Left hindlimb (tissue), 1 donor: ENCODE data around the gene TIGD3.

Experiments used
- DNase-seq: peaks from one replicate; pipeline ENCODE4 v3.0.0-alpha.2; 2018

The TIGD3 gene

DNA sequence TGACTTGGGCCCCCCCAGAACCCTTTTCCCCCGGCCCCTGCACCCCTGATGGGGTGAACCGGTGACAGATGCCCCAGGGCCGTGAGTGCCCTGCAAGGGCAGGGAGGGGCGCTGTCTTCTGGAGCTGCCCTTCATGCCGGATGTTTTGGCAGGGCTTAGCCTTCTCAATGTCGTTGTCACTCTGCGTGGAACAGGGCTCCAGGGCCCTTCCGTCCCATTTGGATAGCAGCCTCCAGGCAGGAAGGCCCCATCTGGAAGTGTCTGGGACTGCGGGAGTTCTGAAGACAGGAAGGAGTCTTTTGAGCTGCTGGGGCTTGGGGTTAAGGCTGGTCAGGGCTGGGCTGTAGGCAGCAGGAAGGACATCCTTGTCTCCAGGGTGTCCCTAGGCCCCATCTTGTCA is 36.4 kb downstream of the TIGD3 start:
- no peak for DNase-seq

DNA sequence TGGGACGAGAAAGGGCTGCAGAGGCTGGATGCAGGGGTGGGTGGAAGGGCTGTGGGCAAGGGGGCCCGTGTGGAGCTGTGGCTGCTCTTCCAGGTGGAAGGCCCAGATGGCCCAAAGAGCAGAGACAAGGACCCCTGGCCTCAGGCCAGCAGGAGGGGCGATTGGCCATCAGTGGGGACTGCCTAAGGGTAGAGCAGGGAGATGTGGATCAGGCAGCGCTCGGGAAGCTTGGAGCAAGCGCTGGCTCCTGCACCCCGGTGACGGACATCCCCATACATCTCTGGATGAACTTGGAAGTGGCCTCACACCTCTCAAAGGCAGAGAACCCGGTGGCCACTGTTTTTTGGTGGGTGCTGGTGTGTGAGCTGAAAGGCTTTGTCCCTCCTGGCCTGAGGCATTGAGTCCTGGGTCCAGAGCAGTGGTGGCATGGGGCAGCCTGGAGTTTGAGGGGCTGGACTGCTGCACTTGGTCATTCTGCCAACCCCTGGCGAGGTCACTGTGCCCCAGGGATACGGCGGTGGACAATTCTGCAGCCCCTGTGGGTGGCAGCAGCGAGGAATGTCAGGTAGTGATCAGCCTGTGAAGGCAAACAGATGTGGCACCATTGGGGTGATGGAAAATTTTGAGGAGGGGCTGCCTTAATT is 37.8 kb downstream of the TIGD3 start:
- no peak for DNase-seq

DNA sequence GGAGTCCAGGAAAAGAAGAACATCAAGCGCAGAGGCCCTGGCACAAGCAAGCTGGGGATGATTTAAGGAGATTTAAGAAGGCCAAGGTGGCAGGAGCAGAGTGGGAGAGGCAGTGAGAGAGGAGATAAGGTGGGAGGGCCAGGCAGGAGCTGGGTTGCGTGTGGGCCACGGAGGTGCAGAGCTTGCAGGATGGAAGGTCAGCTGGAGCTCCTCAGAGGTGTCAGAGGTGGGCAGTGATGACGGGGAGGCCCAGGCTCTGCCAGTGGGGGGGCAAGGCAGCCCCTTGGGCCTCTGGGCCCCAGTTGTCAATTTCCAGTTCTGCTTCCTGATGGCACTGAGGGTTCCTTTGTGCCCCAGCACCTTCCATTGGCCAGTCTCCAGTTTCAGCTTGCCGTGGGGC is 38.3 kb downstream of the TIGD3 start:
- no peak for DNase-seq

DNA sequence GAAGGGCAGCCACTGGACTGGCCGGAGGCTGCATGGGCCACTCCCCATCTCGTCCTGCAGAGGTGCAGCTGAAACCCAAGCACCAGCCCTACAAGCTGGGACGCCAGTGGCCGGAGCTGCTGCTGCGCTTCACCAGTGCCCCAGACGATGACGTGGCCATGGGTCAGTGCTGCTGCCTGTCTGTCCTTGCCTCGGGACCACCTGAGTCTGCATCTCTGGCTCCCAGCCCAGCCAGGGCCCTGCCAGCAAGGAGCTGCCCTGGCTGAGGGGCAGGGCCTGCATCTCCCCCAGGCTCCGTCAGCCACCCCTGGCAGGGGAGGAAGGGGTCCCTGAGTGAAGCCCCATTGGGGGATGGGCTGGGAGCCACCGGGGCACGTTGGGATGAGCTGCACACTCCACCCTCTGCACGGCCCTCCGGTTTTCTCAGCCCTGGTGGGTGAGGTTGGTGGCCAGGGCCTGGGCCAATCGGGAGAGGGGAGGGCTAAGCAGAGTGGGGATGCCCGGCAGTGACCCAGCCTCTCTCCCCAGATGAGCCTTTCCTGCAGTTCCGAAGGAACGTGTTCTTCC is 39.0 kb downstream of the TIGD3 start:
- DNase-seq, result no peak

DNA sequence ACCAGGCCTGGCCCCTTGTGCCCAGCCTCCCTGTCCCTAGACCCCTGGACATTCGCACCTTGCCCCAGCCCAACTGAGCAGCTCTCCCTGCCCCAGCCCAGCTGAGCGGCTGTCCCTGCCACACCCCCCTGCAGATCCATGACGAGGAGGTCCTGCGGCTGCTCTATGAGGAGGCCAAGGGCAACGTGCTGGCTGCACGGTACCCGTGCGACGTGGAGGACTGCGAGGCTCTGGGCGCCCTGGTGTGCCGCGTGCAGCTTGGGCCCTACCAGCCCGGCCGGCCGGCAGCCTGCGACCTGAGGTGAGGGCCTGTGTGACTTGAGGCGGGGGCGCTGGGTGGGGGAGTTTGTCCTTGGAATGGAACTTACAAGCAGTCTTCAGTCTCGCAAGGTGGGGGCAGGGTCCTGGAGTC is 39.6 kb downstream of the TIGD3 start:
- no peak for DNase-seq

DNA sequence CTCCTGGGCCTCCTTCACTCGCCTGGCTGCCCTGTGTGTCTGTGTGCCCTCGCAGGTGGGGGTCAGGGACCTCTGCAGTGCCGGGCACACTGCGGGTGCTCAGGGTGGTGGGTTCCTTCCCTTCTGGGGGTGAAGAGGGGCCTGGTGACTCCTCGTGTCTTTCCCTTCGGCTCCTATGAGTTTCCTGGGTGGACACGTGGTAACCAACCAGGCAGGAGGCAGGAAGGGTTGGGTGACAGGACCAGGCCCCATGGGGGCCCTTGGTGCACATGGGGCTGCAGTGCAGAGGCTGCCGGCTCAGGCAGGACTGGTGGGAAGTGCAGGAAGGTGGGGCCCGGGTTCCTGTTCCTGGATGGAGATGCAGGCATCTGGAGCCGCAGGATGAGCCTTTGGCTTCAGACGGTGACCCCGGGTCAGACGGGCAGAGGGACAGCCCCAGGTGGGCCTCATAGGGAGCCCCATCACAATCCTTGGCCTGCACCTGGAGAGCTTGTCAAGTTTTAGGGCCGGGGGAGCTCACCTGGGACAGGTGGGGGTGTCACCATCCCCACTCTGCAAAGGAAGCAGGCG is 41.5 kb downstream of the TIGD3 start:
- no peak for DNase-seq

DNA sequence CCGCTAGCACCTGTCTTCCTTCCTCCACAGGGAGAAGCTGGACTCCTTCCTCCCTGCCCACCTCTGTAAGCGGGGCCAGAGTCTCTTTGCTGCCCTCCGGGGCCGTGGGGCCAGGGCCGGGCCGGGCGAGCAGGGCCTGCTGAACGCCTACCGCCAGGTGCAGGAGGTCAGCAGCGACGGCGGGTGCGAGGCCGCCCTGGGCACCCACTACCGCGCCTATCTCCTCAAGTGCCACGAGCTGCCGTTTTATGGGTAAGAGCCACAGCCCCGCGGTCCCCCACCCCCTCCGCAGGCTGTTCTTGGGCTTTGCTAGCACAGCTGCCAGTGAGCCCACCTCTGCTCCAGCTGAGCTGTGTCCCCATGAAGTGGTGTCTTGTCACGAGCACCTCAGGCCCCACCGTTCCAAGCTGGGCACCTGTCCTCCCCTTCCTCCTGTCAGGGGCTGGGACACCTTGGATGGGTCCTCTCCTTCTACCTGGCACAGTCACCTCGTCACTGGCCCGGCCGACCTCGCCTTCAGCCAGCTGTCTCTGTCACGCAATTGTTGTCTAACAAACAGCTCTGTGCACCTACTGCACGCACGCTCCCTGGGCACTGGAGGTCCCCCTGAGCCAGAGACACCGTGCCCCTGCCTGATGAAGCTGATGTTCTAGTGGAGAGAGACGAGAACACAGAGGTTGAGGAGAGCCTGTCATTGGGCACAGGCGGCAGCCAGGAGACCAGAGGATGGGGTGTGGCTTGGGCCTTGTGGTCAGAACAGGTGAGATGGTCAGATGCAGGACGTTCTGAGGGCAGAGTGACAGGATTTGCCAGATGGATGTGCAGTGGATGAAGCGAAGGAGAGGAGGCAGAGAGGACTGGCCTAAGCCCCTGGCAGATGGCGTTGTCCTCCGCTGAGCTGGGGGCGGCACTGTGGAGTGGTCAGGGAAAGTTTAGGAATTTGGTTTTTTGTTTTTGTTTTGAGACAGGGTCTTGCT is 42.5 kb downstream of the TIGD3 start:
- DNase-seq, result no peak

DNA sequence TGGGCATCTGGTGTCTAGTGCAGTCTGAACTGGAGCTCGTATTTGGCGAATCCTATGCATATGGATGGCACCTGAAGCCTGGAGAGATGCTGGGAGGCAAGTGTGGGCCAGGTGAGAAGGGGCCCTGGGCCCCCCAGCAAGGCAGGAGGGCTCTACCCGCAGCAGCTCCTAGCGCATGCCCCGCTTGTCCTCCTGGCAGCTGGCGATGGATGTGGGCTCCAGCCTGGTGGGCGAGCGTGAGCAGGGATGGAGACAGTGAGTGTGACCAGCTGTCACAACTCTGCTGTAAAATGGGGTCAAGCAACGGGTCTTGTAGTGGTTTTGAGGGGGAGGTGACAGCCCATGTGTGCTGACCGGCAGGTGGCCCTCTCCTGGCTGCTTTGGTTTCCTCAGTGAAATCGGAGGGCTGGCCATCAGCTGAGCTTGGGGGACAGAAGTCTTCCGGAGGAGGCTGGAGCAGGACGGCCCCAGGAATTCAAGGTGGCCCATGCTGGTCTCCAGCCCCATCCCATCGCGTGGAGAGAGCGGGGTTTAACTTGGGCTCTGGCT is 43.9 kb downstream of the TIGD3 start:
- no peak for DNase-seq

DNA sequence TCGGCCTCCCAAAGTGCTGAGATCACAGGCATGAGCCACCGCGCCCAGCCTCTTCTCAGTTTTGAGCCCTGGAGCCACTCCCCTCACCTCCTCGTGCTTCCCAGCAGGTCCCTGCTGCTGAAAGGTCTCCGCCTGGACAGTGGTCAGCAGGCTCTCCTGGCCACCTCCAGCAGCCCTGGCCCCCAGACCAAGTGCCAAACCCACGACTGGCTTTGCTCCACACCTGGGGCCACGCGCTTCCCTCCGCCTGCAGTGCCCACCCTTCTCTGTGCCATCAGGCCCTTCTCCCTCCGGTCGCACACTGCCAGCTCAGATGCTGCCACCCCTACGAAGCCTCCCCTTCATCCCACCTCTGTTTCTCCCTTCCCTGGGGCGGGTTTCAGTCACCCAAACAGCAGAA is 44.7 kb downstream of the TIGD3 start:
- DNase-seq, result no peak

DNA sequence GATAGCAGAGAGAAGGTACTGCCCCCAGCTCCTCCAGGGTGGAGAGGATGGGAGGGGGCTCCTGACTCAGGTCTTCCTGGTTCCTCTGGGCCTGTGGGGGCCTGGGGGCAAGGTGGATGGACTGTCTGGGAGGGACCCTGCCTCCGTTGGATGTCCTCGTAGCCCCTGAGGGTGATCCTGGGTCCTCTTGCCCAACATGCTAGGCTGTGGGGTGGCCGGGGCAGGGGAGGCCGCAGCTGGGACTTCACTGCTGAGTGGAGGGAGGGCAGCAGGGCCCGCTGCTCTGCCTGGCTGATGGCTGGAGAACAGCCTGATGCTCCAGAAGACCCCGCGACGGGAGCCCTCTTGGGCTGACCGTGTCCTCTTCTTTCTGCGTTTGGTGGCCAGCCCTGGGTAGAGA is 45.3 kb downstream of the TIGD3 start:
- no peak for DNase-seq

DNA sequence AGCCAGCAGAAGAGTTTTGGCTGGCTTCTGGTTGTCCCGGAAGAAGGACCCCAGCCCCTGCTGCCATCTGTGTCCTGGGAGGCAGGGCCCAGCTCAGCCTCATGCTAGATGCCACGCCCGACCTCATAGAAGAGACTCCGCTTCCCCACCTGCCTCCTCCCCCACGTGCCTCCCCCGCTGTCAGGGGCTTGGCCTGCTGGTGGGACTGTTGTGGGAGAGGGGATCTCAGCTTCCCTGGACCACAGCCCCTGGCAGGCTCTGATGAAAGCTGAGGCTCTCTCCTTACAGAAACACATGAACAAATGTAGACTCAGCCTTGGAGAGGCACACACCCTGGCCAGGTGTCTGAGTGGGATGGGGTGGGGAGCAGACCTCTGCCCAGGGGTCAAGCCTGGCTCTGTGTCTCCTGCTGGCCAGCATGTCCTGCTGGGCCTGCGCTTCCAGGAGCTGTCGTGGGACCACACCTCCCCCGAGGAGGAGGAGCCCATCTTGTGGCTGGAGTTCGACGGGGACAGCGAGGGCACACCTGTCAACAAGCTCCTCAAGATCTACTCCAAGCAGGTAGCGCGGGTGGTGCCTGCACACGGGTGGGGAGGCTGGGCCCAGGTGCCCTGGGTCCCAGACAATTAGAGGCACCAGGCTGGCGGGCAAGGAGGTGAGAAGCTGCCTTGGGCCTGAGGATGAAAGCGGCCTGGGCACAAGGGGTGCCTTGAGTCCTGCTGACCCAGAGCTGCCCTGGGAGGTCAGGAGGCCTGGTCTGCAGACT is 45.9 kb downstream of the TIGD3 start:
- no peak for DNase-seq

DNA sequence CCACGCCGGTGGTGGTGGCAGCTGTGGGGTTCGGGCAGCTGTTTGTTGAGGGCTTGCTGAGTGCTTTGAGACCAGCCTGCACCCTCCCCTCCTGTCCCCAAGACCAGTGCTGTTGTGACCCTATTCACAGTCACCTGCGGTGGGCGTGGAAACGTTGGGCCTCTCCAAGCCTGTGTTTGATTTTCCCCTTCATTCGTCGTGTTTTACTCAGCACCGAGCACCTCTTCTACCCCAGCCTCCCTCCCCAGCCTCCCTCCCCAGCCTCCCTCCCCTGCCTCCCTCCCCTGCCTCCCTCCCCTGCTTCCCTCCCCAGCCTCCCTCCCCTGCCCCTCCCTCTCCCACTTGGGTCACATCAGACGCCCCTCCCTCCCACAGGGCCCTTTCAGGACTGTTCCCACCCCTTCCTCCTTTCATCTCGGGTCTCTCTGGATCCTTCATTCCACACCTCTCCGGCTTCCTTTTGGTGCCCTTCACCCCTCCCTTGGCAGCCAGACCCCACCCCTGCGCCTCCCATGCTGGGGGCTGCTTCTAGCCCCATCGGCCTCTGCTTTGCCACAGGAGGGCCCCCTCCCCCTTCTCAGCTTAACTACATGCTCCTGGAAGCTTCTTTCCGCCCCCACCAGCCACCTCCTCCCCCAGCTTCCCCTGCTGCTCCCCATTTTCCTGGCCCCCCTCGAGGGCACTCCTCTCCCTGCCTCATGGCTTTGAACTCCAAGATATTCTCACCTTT is 46.7 kb downstream of the TIGD3 start:
- DNase-seq, result no peak

DNA sequence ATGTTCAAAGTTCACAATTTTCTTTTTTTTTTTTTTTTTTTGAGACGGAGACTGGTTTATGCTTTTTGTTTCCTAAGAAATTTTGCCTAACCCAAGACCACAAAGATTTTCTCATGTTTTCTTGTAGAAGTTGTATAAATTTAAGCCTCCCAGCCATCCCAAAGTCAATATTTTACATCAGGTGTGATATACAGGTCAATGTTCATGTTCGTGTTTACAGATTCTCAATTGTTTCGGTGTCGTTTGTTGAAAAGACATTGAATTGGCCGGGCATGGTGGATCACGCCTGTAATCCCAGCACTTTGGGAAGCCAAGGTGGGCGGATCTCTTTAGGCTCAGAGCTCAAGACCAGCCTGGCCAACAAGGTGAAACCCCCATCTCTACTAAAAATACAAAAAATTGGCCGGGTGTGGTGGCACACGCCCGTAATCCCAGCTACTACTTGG is 47.3 kb downstream of the TIGD3 start:
- no peak for DNase-seq

DNA sequence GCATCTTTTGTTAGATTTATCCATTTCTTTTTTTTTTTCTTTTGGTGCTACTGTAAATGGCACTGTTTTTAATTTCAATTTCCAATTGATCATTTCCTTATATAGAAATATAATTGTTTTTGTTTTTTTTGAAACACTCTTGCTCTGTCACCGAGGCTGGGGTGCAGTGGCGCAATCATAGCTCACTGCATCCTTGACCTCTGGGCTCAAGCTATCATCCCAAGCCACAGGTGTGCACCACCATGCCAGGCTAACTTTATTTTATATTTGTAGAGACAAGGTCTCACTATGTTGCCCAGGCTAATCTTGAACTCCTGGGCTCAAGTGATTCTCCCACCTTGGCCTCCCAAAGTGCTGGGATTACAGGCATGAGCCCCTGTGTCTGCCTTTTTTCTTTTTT is 48.2 kb downstream of the TIGD3 start:
- DNase-seq, result no peak

DNA sequence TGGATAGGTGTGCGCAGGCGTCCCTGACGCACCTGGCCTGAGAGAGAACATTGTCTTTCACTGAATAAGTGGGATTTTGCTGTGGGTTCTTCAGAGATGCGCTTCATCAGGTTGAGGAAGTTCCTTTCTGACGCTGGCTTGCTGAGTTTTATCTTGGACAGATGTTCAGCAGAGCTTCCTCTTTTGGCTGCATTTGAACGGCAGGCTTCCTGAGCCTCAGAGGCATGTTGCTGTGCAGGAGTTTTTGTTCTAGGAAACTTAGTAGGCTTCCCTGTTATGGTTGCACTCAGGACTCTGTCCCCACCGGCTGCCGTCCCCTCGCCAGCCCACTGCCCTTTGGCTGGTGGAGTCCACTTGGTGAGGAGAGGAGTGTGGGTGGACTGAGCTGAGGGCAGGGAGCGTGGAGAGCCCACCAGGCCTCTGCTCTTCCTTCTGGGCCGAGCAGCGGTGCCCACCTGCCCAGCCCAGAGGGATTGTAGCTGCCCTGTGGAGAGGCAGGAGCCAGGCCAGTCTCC is 49.1 kb downstream of the TIGD3 start:
- DNase-seq, result no peak

DNA sequence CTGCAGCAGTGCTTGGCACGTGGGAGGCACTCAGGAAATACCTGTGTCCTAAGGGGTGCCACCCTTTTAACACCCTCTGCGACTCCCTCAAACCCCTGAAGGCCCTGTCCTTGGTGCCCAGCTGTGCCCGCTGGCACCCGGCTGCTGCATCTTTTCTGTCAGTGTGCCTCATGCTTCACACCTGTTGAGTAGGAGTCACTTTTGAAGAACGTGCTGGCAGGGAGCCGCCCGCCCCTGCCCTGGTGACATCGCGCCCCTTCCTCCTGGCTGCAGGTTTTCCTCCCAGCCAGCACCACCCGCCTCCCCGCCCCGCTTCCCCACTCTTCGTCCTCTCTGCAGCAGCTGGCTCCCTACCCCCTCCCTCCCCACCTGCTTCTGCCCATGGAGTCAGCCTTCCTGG is 49.7 kb downstream of the TIGD3 start:
- DNase-seq, result no peak

DNA sequence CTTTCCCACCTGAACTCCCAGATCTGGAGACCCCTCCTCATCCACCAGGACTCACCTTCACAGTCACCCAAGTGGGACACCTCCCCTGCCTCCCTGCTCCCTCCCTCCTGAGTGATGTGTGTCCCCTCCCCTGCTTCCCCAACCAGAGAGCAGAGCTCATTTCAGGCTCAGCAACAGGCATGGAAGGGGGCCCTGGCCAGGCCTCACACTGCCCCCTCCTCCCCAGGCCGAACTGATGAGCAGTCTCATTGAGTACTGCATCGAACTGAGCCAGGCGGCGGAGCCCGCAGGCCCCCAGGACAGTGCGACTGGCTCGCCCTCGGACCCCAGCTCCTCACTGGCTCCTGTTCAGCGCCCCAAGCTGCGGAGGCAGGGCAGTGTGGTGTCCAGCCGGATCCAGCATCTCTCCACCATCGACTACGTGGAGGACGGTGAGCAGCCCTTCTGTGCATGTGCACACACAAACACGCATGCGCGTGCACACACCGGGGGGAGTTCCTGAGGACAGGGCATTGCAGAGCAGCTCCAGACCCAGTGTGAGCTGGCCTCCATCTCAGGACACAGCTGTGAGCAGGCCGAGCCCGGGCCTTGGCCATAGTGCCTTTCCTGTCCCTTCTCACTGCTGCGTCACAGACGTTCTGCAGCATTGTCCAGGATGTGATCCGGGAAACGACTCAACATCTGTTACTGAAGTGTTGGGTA is 50.2 kb downstream of the TIGD3 start:
- DNase-seq, result peak; percentile 38
